Measurements from ENCODE around the gene ACOT11.
"Not testable (repeated sequence)": the region's sequence is repeated elsewhere in the genome, so short reads cannot be mapped to it uniquely, and the experiment has no call there.

Gene ACOT11

DNA sequence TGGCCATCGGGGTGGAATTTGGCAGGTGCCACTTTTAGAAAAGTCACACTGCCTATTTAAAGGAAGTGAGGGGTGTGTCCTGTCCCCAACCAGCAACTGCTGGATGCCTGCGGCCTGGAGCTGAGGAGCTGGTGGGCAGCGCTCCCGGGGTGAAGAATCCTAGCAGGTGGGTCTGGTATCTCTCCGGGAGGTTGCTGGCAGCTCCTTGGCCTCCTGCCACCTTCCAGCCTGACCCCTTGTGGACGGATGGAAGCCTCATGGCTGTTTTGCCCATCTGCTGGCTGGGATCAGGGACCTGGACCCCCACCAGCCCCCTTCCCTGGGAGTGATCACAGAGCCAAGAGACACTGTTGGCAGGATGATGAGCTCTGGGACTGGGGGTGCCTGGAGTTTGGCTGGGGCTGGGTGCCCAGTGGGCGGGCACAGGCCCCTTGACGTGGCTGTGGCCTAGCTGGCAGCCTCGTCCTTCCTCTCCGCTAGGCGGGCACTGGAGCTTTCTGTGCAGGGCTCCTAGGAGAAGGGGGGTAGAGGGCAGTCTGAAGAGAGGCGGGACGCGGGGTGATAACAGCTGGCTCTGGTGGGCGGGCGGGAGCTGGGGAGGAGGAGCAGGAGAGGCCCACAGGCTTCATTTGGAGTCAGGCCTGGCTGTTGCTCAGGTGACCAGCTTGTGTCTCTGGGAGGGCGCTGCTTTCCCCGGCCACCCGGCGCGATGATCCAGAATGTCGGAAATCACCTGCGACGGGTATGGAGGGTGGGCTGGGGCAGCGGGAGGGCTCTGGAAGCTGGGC is at the start of gene ACOT11:
Gene ACOT11, plus strand, starts transcription at position 628 of the 788 bp plus-strand sequence. Its CDS starts 82 bp downstream, at position 710.
- peak; percentile 26 for DNase-seq (ENCODE audit: low spot score)

DNA sequence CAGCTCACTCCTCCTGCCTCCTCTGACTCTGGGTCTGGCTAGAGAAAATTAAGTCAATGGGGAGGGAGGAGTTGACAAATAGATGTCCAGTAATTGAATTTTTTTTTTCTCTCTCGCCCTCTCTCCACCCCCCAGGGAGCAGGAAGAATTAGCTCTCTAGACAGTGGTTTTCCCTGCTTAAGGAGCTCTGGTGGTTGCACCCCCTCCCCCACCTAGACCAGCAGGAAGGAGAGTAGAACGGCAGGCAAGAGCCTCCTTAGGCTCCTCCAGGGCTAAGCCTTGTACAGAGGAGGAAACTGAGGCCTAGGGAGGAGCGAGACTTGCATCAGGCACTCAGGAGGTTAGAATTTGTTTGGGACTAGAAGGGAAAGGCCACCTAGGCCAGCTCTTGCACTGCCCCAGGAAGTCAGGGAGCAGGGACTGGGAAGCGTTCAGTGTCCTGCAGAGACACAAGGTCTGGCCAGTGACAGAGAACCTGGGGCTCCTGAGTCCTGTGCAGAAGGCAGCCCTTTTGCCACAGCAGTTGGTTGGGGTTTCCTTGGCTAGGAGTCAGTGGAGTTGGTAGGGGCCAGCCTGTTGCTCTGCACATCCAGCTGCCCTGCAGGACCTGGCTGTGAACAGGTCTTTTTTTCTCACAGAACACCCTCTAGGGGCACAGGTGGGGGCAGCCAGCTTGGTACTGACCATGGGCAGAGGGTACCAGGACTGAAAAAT is 49.5 kb upstream of the ACOT11 start:
- DNase-seq (ENCODE audit: low spot score) = no peak

GRCh38 chr1:54499097-54499359 is 49.0 kb upstream of the ACOT11 start:
- no peak for DNase-seq (ENCODE audit: low spot score)

DNA sequence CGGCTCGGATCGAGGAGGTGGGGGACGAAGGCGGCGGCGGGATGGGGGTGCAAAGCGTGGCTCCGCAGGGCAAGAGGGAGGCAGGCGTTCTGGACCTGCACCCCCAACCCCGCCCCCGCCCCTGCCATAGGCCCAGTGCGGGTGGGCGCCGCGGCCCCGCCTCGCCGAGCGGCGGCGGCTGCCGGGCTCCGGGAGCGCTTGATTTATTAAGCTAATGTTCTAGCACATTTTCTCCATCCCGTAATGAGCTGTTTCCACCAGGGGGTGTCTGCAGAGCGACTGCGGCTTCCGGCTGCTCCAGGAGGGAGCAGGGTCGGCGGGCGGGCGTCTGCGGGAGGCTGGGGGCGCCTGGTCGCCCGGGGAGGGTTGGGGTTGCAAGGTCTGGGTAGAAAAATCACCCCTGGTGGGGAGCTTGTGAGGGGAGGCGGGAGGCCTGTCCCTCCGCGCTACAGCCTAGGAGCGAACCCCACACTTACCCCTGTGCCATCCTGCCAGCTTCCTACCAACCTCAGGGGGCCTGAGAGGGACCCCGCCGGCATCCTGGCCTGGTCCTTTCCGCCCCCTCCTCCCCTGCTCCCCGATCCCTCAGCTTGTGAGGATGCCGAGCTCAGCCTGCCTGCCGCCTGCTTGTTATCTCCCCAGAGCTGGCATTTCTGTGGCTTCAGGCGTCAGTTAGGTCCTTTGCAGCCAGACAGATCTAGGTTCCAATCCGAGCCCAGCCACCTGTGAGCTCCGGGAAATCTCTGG is 48.5 kb upstream of the ACOT11 start:
- DNase-seq (ENCODE audit: low spot score) = no peak

GRCh38 chr1:54500107-54500431 is 48.0 kb upstream of the ACOT11 start:
- no peak for DNase-seq (ENCODE audit: low spot score)

GRCh38 chr1:54501849-54502248 is 46.2 kb upstream of the ACOT11 start:
- no peak for DNase-seq (ENCODE audit: low spot score)

DNA sequence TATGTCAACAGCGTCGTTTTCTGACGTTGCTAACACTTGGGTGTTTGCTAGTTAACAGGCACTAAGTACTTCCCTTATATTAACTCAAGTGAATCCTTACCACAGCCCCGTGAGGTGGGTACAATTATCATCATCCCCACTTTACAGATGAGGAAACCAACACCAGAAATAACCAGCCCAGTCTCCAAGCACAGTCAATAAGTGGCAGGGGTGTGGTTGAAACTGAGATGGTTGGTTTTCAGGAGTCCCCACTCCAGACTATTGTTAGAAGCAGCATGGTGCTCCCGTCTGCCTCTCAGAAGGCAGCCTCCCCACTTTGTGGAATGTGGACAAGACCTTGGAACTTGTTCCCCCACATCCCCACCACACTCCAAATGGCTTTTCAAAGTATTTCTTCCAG is 45.7 kb upstream of the ACOT11 start:
- DNase-seq (ENCODE audit: low spot score) = no peak

DNA sequence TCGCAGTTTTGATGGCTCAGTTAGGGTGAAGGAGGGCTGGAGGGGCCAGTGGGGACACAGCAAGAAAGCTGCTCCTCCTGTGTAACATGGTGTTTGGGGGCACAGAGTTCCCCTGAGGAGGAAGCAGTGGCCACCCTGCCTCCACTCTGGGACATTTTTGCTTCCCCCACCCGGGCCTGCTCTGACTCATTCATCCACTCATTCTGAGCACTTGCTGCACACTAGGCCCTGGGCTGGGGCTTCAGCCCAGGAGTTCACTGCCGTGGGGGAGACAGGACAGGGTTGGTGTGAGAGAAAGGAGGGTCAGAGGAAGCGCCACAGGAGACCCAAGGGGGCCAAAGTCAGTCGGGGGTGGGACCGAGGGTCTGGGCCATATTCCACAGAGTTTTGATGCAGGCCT is 41.4 kb upstream of the ACOT11 start:
- DNase-seq (ENCODE audit: low spot score) = no peak

- no peak for DNase-seq (ENCODE audit: low spot score)
These were observed 40.8 kb upstream of the ACOT11 start for GRCh38 chr1:54507033-54507870.

GRCh38 chr1:54510715-54511270 is 37.2 kb upstream of the ACOT11 start:
- DNase-seq (ENCODE audit: low spot score) = no peak

DNA sequence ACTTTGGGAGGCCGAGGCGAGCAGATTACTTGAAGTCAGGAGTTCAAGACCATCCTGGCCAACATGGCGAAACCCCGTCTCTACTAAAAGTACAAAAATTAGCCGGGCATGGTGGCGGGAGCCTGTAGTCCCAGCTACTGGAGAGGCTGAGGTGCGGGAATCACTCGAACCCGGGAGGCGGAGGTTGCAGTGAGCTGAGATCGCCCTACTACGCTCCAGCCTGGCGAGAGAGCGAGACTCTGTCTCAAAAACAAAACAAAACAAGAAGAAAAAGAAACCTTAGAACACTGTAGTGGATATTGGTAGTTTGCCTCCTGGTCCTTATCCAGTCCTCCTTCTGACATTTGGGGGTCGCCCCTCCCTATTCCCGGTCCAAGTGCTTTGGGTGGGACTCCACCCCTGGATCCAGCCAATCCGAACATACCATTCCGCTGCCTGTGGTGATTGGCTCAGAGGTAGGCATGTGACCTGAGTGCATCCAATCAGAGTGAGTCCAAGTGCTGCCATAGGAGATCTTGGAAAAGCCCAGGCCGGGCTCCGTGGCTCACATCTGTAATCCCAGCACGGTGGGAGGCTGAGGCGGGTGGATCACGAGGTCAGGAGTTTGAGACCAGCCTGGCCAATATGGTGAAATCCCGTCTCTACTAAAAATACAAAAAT is 34.0 kb upstream of the ACOT11 start:
- not testable (repeated sequence) for DNase-seq (ENCODE audit: low spot score)

DNA sequence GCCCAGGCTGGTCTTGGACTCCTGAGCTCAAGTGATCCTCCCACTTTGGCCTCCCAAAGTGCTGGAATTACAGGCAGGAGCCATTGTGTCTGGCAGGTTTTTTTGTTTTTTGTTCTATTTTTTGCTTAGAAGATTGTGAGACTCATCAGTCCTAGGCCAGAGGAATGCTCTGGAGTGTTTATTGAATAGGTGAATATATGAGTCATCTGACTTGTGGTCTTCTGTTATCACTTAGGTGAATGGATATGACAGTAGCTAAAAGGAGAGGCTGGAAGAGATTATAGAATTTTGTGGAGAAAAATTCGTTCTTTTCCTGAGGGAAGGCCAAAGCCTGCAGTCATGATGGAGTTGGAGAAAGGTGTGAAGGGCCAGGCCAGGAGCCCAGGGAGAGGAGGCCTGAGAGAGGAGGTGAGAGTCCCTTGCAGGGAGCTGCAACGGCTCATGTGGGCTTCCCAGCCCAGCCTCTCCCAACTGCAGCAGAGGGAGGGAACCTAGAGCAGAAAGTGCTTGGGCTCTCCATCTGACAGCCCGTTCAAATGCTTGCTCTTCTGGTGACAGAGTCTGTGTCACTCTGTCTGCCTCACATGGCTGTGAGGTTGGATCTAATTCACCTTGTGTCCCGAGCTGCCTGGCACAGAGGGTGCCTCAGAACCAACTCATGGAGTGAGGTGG is 31.6 kb upstream of the ACOT11 start:
- DNase-seq (ENCODE audit: low spot score) = peak; percentile 44

DNA sequence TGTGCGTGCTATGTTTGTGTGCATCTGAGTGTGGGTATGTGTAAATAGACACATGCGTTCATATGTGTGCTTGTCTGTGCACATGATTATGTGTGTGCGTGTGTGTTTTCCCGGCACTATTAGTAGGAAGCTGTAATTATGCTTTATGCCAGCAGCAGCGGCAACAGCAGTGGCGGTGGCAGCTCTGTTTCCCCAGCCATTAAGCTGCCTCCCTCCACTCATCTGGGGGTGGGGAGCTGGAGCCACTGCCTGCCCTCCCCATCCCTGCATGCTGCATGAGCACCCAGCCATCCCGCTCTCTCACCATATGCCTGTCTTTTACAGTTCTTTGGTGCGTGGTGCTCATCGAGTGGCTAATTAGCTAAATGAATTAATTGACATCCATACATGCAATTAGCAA is 30.5 kb upstream of the ACOT11 start:
- no peak for DNase-seq (ENCODE audit: low spot score)

GRCh38 chr1:54518489-54518888 is 29.5 kb upstream of the ACOT11 start:
- DNase-seq (ENCODE audit: low spot score) = no peak

DNA sequence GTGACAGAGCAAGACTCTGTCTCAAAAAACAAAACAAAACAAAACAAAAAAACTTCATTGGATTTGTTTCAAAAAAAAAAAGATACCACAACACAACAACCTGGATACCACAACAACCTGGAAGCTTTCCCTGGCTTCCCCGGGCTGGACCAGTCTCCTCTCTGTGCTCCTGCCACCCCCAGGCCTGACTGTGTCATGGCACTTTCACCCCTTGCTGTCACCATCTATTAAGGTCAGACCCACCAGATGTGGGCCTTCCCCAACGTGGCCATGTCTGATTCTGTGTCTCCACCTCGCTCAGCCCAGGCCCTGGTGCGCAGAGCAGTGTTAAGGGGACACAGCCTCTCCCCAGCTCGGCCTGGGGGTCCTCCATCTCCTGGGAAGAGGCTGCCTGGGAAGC is 28.3 kb upstream of the ACOT11 start:
- peak; percentile 25 for DNase-seq (ENCODE audit: low spot score)

DNA sequence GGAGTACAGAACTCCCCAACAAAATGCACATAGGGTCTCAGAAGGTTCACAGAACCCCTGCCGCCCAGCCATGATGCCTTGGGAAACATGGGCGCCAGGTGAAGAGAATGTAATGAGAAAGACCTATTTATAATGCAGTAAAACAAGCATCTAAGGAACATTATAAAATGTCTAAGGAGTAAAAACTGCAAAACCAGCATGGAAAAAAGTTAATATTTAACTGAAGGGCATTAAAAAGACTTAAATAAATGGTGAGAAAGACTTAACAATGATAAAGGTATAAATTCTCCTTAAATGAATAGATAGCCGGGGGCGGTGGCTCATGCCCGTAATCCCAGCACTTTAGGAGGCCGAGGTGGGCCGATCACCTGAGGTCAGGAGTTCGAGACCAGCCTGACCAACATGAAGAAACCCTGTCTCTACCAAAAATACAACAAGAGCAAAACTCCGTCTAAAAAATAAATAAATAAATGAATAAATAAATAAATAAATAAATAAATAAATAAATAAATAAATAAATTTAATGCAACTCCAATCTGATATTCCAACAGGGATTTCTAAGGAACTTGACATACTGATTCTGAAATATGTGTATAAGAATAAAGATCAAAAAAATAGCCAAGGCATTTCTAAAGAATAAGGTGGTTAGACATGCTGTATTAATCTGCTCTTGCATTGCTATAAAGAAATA is 27.3 kb upstream of the ACOT11 start:
- no peak for DNase-seq (ENCODE audit: low spot score)

GRCh38 chr1:54526565-54526964 is 21.5 kb upstream of the ACOT11 start:
- DNase-seq (ENCODE audit: low spot score) = not testable (repeated sequence)

- no peak for DNase-seq (ENCODE audit: low spot score)
These were observed 19.4 kb upstream of the ACOT11 start for GRCh38 chr1:54528613-54529012.

DNA sequence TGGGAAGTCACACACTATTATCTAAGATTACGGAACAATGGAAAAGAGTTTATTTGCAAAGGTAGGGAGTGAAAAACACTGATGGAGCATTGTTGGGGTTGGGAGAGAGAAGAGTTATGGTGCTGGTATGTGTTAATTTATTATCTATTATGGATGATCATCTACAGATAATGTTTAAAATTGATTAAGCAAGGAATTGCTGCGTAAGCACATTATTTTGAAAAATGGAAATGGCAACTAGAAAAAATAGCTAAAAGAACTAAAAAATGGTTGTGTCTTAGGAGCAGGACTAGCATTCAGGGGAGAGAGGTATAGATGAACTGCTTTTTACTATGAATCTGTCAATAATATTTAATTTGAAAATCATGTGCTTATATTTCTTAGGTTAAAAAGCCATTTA is 16.0 kb upstream of the ACOT11 start:
- DNase-seq (ENCODE audit: low spot score) = no peak

- not testable (repeated sequence) for DNase-seq (ENCODE audit: low spot score)
These were observed 11.4 kb upstream of the ACOT11 start for GRCh38 chr1:54536656-54537055.
